Panc1 (cell line): ENCODE measurements around the gene FBXL14. TPM values are rescaled to one million over a fixed set of nuclear protein-coding genes. Genes with fewer than 3 reads are reported as not detected.
"Not testable (repeated sequence)": the region's sequence is repeated elsewhere in the genome, so short reads cannot be mapped to it uniquely, and the experiment has no call there.

Experiments used
- ATAC-seq: fragments of 200-7000 bp; cut with Tn5 transposase; 2 replicates; pipeline ENCODE4 v1.9.1; 2020; ENCODE audit warnings: mild to moderate bottlenecking, moderate library complexity
- BruUV-seq: library from RNA; stranded (reverse); fragments of 400-500 nt; replicated peaks from 2 replicates; lab custom pipeline; 2021; lab: Mats Ljungman, UMichigan
- CTCF ChIA-PET: fragments of 300-600 bp; sonication (Branson Sonifier 250); formaldehyde crosslinking; loops from one replicate; lab custom pipeline; 2022; ENCODE audit warnings: antibody characterized with exemption; lab: Charles Lee
- POLR2A ChIA-PET: fragments of 300-600 bp; sonication (Branson Sonifier 250); formaldehyde crosslinking; loops from one replicate; lab custom pipeline; 2022; ENCODE audit warnings: antibody characterized with exemption; lab: Charles Lee
- DNase-seq: peaks from one replicate; pipeline ENCODE4 v3.0.0-alpha.2; 2010; ENCODE audit warnings: low read depth, low spot score
- H3K27ac ChIP-seq: 2 replicates; pipeline ENCODE4 v1.5.1; 2011; ENCODE audit warnings: mild to moderate bottlenecking, low read length, inconsistent platforms
- H3K27me3 ChIP-seq: fragments of 200-500 bp; sonication (Bioruptor generic); 2 replicates; pipeline ENCODE4 v1.6.0; 2014; ENCODE audit warnings: low read length, inconsistent platforms; ENCODE audit not compliant: control insufficient read depth, insufficient read depth
- H3K36me3 ChIP-seq: fragments of 200-500 bp; sonication (Bioruptor generic); 2 replicates; pipeline ENCODE4 v1.5.1; 2014; ENCODE audit warnings: inconsistent platforms, mild to moderate bottlenecking, low read length, moderate library complexity; ENCODE audit not compliant: control insufficient read depth, insufficient read depth
- H3K4me1 ChIP-seq: 2 replicates; pipeline ENCODE4 v1.5.1; 2011; ENCODE audit warnings: inconsistent platforms, mild to moderate bottlenecking, low read length, moderate library complexity; ENCODE audit not compliant: control insufficient read depth, insufficient read depth
- H3K4me3 ChIP-seq, 2 experiments: 2 replicates each; pipeline ENCODE4 v1.5.1; 2011 to 2012; ENCODE audit warnings: low read depth in 2 of 2, low read length in 2 of 2, mild to moderate bottlenecking in 2 of 2, inconsistent platforms in 1 of 2, moderate library complexity in 1 of 2
- H3K9me3 ChIP-seq: fragments of 200-500 bp; sonication (Bioruptor generic); 2 replicates; pipeline ENCODE4 v1.5.1; 2014; ENCODE audit warnings: low read depth, mild to moderate bottlenecking, inconsistent platforms, low read length, moderate library complexity; ENCODE audit not compliant: control insufficient read depth, insufficient read depth
- CTCF ChIP-seq: fragments of 450-650 bp; IDR thresholded peaks from 2 replicates; pipeline ENCODE4 v1.5.1; 2017; ENCODE audit warnings: mild to moderate bottlenecking
- POLR2AphosphoS5 ChIP-seq: IDR thresholded peaks from 2 replicates; pipeline ENCODE4 v1.6.1; 2012; ENCODE audit warnings: mild to moderate bottlenecking, low read depth, low read length, moderate library complexity
- REST ChIP-seq, 2 experiments: IDR thresholded peaks; 2 replicates each; pipeline ENCODE4 v1.6.1; 2011 to 2012; ENCODE audit warnings: low read depth in 2 of 2, control low read depth in 1 of 2, low read length in 1 of 2, mild to moderate bottlenecking in 1 of 2, moderate library complexity in 1 of 2; ENCODE audit not compliant: insufficient read depth in 1 of 2
- SIN3A ChIP-seq: IDR thresholded peaks from 2 replicates; pipeline ENCODE4 v1.6.1; 2012; ENCODE audit warnings: low read depth, mild to moderate bottlenecking, low read length, moderate library complexity, borderline replicate concordance; ENCODE audit not compliant: insufficient read depth
- TCF7L2 ChIP-seq: IDR thresholded peaks from 2 replicates; pipeline ENCODE4 v1.6.1; 2011; ENCODE audit warnings: mild to moderate bottlenecking, low read depth, low read length, inconsistent platforms
- in situ Hi-C: cut with HindIII; loops from 2 replicates; pipeline ENCODE4 v1.10.0; 2016; ENCODE audit warnings: low sequenced_read_pairs, low pct_unique_long_range_greater_than_20kb
- intact Hi-C: fragments of 100-400 bp; cut with micrococcal nuclease; formaldehyde crosslinking; loops from one replicate; pipeline ENCODE4 v1.10.0; 2022; ENCODE audit not compliant: unreplicated experiment
- total RNA-seq: library from RNA; stranded (reverse); gene quantifications from one replicate; pipeline ENCODE4 v1.2.1, GENCODE V29; 2021; ENCODE audit not compliant: unreplicated experiment

Gene FBXL14
- total RNA-seq, 1 experiment from 2014 or later = 15.1 TPM

GRCh38 chr12:1603269-1603993, 9.1 kb upstream of the FBXL14 start:
- no peaks in the 10 kb centered on the region for H3K27me3 ChIP-seq
- in situ Hi-C loops = no loop called here
- no TSS peak for BruUV-seq
- ATAC-seq (no peak), DNase-seq (no peak)
- H3K36me3 ChIP-seq = no peaks in the 10 kb centered on the region
- POLR2A ChIA-PET = interaction anchor here (0.6 to 0.7 kb wide), 2 partner anchors 16 to 285 kb away, joined by 7 read pairs; no protein-coding TSS in a partner anchor
- CTCF ChIA-PET = interaction anchor here (0.5 to 0.9 kb wide), 3 partner anchors 486 to 694 kb away, joined by 3 to 4 read pairs (median 3); no protein-coding TSS in a partner anchor
- intact Hi-C loops = no loop called here
- H3K4me1 ChIP-seq = peaks cover 33% of the 10 kb centered on the region
- H3K27ac ChIP-seq = peak overlapping the region; percentile 94
- H3K9me3 ChIP-seq = no peaks in the 10 kb centered on the region
- TF ChIP-seq SIN3A (no peak), TCF7L2 (no peak), POLR2AphosphoS5 (no peak), REST (IDR thresholded peaks at IDR 0.05; ENCODE audit: insufficient read depth in 1 of 2, low read depth in 2 of 2, low read length in 1 of 2) (no peak)
- no peak overlapping the region for H3K4me3 ChIP-seq

GRCh38 chr12:1602706-1603105, 8.3 kb upstream of the FBXL14 start:
- in situ Hi-C loops, H3K9me3 ChIP-seq, intact Hi-C loops, H3K4me3 ChIP-seq, BruUV-seq, H3K36me3 ChIP-seq, H3K27me3 ChIP-seq, ATAC-seq, DNase-seq: not testable (repeated sequence)
- POLR2A ChIA-PET = interaction anchor here (0.7 to 2.0 kb wide), 2 partner anchors 10 to 285 kb away, joined by 7 read pairs; no protein-coding TSS in a partner anchor
- CTCF ChIA-PET = interaction anchor here (0.9 kb wide), 1 partner anchor 485 kb away, joined by 4 read pairs; no protein-coding TSS in a partner anchor
- Histone ChIP-seq H3K27ac (peak overlapping the region; percentile 94), H3K4me1 (peaks cover 33% of the 10 kb centered on the region)

- in situ Hi-C loops (no loop called here), intact Hi-C loops (no loop called here)
- ChIA-PET CTCF (no interaction called here), POLR2A (no interaction called here)
- H3K9me3 ChIP-seq = no peaks in the 10 kb centered on the region
- H3K36me3 ChIP-seq = no peaks in the 10 kb centered on the region
- H3K4me3 ChIP-seq = no peak overlapping the region
- DNase-seq (no peak), ATAC-seq (no peak)
- H3K4me1 ChIP-seq = peaks cover 32% of the 10 kb centered on the region
- BruUV-seq = no TSS peak
- H3K27ac ChIP-seq = no peak overlapping the region; the same call in 1 of the 2 replicates
- no peaks in the 10 kb centered on the region for H3K27me3 ChIP-seq
- no peak for TF ChIP-seq CTCF
- TF ChIP-seq POLR2AphosphoS5 = no peak
- no peak for TF ChIP-seq REST (IDR thresholded peaks at IDR 0.05; ENCODE audit: insufficient read depth in 1 of 2, low read depth in 2 of 2, low read length in 1 of 2)
- TF ChIP-seq SIN3A = no peak
- TF ChIP-seq TCF7L2 = no peak
These were observed 4.4 kb upstream of the FBXL14 start for GRCh38 chr12:1598757-1599156.
